Activated CD8-positive, alpha-beta T cell treated with anti-CD3 and anti-CD28 coated beads, Interleukin-2, amount 10 ng/mL, durations not matched to agents 7 days and 5 days (primary cell): ENCODE measurements around the gene RIMS4. TPM values are rescaled to one million over a fixed set of nuclear protein-coding genes. Genes with fewer than 3 reads are reported as not detected.

Experiments used
- total RNA-seq, 2 experiments: library from RNA; stranded (reverse); gene quantifications; one replicate each; pipeline ENCODE4 v1.2.3, GENCODE V29; 2021

RIMS4 gene
- total RNA-seq, 2 experiments from 2014 or later, result not detected

Other genes starting within 250 kb of the RIMS4 start
- 1 to 10 TPM; 2.1 to 2.2 TPM for gene PKIG, start 228.0 kb downstream of the RIMS4 start, total RNA-seq
- gene ADA, start 158.8 kb downstream of the RIMS4 start, total RNA-seq, result 100 to 1,000 TPM; 110 to 112 TPM
- not detected for gene CCN5, start 95.2 kb downstream of the RIMS4 start, total RNA-seq
- not detected for gene KCNK15, start 64.7 kb downstream of the RIMS4 start, total RNA-seq
- gene YWHAB, start 75.2 kb upstream of the RIMS4 start, total RNA-seq, result 100 to 1,000 TPM; 228 to 235 TPM
- gene PABPC1L, start 99.5 kb upstream of the RIMS4 start, total RNA-seq, result 100 to 1,000 TPM in 1 of 2 experiments, 10 to 100 TPM in 1; 90.0 to 103 TPM
- 10 to 100 TPM; 20.2 to 20.3 TPM for gene TOMM34, start 149.9 kb upstream of the RIMS4 start, total RNA-seq
- 100 to 1,000 TPM; 159 to 164 TPM for gene STK4, start 156.0 kb upstream of the RIMS4 start, total RNA-seq